Kidney (tissue), 14 donors: ENCODE data around the gene MYL11. TPM values are rescaled to one million over a fixed set of nuclear protein-coding genes. Genes with fewer than 3 reads are reported as not detected.

Experiments
- DNase-seq, 5 donors: peaks; one replicate each; pipeline ENCODE4 v3.0.0-alpha.2; 2013 to 2020
- FAIRE-seq: peaks from 2 replicates; lab custom pipeline; 2012; peaks lifted over from hg19 to GRCh38; lab: Jason Lieb, UNC
- H3K27ac ChIP-seq, 2 donors: one replicate each; pipeline ENCODE4 v1.7.0; 2013; ENCODE audit warnings: low read depth in 2 of 2, low read length in 2 of 2, inconsistent platforms in 1 of 2
- H3K27me3 ChIP-seq: one replicate; pipeline ENCODE4 v1.7.1; 2013; ENCODE audit warnings: low read length, inconsistent platforms; ENCODE audit not compliant: control insufficient read depth, insufficient read depth
- H3K36me3 ChIP-seq, 3 donors: one replicate each; pipeline versions ENCODE4 v1.7.0 to v1.7.1; 2013; ENCODE audit warnings: low read length in 3 of 3, control low read depth in 1 of 3, inconsistent platforms in 1 of 3; ENCODE audit not compliant: insufficient read depth in 3 of 3, control insufficient read depth in 2 of 3
- H3K4me1 ChIP-seq, 3 donors: one replicate each; pipeline versions ENCODE4 v1.7.0 to v1.7.1; 2013; ENCODE audit warnings: low read length in 3 of 3, inconsistent platforms in 1 of 3, low read depth in 1 of 3; ENCODE audit not compliant: control insufficient read depth in 2 of 3, insufficient read depth in 2 of 3
- H3K4me3 ChIP-seq, 3 donors: one replicate each; pipeline versions ENCODE4 v1.7.0 to v1.8.1; 2013; ENCODE audit warnings: low read length in 3 of 3, control low read depth in 1 of 3, inconsistent platforms in 1 of 3
- H3K9ac ChIP-seq, 3 donors: one replicate each; pipeline versions ENCODE4 v1.7.0 to v1.7.1; 2013; ENCODE audit warnings: low read length in 3 of 3, control low read depth in 1 of 3, inconsistent platforms in 1 of 3
- H3K9me3 ChIP-seq, 3 donors: one replicate each; pipeline versions ENCODE4 v1.7.0 to v1.7.1; 2013; ENCODE audit warnings: low read length in 3 of 3, control low read depth in 1 of 3, inconsistent platforms in 1 of 3; ENCODE audit not compliant: control insufficient read depth in 2 of 3, insufficient read depth in 1 of 3
- CTCF ChIP-seq: IDR thresholded peaks from 3 replicates; pipeline ENCODE4 v1.5.1; 2012; ENCODE audit warnings: mild to moderate bottlenecking, moderate library complexity, borderline replicate concordance; ENCODE audit not compliant: insufficient read depth; ENCODE audit errors: extremely low read depth
- intact Hi-C: fragments of 100-400 bp; cut with DNase I; formaldehyde crosslinking; loops from one replicate; pipeline ENCODE4 v1.11.1; 2022
- polyA plus RNA-seq: library from polyadenylated mRNA; stranded (reverse); fragments of 350-450 nt; fragmentation: Illumina TruSeq; extraction: RNeasy Lipid Tissue Mini Kit (QIAGEN cat#74804); gene quantifications from one replicate; pipeline ENCODE4 v1.2.3, GENCODE V29; 2014; ENCODE audit warnings: low read depth, low replicate concordance; ENCODE audit not compliant: insufficient read depth
- total RNA-seq: library from RNA; stranded (reverse); fragmentation: NEBNext Ultra II Directional; extraction: Animal tissue kit (Norgen Biotek cat#: 25700); gene quantifications from one replicate; pipeline ENCODE4 v1.2.1, GENCODE V29; 2021
- donor health status: control.
- donor health status: control.
- donor health status: control.
- donor health status: control.
- donor health status: control.
- donor health status: DM: yes; HTN: yes; CAD: no.
- donor health status: Normal renal cell carcinoma (clear cell type).

Gene MYL11
- total and polyA plus RNA-seq, 2 donors from 2014 or later, result 2.3 TPM; not detected in 1

DNA sequence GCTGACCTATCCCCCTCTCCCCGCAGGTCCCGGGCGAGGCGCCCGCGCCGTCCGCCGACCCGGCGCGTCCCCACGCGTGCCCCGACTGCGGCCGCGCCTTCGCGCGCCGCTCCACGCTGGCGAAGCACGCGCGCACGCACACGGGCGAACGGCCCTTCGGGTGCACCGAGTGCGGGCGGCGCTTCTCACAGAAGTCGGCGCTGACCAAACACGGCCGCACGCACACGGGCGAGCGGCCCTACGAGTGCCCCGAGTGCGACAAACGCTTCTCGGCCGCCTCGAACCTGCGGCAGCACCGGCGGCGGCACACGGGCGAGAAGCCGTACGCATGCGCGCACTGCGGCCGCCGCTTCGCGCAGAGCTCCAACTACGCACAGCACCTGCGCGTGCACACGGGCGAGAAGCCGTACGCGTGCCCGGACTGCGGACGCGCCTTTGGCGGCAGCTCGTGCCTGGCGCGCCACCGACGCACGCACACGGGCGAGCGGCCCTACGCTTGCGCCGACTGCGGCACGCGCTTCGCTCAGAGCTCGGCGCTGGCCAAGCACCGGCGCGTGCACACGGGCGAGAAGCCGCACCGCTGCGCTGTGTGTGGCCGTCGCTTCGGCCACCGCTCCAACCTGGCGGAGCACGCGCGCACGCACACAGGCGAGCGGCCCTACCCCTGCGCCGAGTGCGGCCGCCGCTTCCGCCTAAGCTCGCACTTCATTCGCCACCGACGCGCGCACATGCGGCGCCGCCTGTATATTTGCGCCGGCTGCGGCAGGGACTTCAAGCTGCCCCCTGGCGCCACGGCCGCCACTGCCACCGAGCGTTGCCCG is 43.1 kb downstream of the MYL11 start:
- Histone ChIP-seq H3K4me3 (peak overlapping the region; percentile 1 to 69 (median 49)), H3K27me3 (no peaks in the 10 kb centered on the region), H3K4me1 (peaks cover 0 to 14% (median 2%) of the 10 kb centered on the region in 3 donors), H3K27ac (peak overlapping the region; percentile 78 to 86), H3K9ac (peak overlapping the region in 2 of 3 donors; percentile 22 to 51), H3K9me3 (no peaks in the 10 kb centered on the region), H3K36me3 (peaks cover 0 to 5% (median 4%) of the 10 kb centered on the region in 3 donors)
- DNase-seq (peak; percentile 89 to 96 (median 96)), FAIRE-seq (no peak)
- intact Hi-C loops, result no loop called here
- TF ChIP-seq CTCF, result peak; percentile 25

- Histone ChIP-seq H3K9ac (peak overlapping the region in 1 of 3 donors; percentile 51), H3K27ac (peak overlapping the region; percentile 78 to 86), H3K4me3 (peak overlapping the region in 1 of 3 donors; percentile 69), H3K27me3 (no peaks in the 10 kb centered on the region), H3K36me3 (peaks cover under 1 to 4% (median 4%) of the 10 kb centered on the region in 3 donors), H3K4me1 (peaks cover 0 to 5% (median 2%) of the 10 kb centered on the region in 3 donors), H3K9me3 (no peaks in the 10 kb centered on the region)
- FAIRE-seq, result no peak
- no peak for TF ChIP-seq CTCF
- intact Hi-C loops, result no loop called here
- no peak for DNase-seq
These were observed 44.0 kb downstream of the MYL11 start for GRCh38 chr16:30418350-30419181.

DNA sequence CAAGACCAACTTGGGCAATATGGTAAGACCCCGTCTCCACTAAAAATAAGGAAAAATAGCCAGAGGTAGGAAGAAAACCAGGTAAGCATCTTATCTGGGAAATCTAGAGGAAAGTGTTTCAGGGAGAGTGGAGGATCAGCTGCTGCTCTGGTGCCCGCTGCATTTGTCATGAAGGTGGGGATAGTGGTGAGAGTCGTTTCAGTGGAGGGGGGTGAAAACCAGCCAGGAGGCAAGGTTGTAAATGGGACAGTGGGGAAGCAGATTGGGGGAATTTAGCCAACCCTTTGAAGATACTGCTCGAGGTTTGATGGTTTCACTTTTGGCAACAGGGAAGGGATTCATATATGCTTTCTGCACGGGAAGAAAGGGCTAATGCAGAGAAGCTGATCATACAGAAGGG is 46.4 kb downstream of the MYL11 start:
- intact Hi-C loops, result no loop called here
- Histone ChIP-seq H3K4me3 (no peak overlapping the region), H3K9ac (no peak overlapping the region), H3K27ac (no peak overlapping the region), H3K27me3 (no peaks in the 10 kb centered on the region), H3K9me3 (no peaks in the 10 kb centered on the region), H3K36me3 (peaks cover 2 to 7% (median 3%) of the 10 kb centered on the region in 3 donors), H3K4me1 (peaks cover 0 to 2% (median 0%) of the 10 kb centered on the region in 3 donors)
- FAIRE-seq (no peak), DNase-seq (no peak)
- no peak for TF ChIP-seq CTCF

Other genes starting within 250 kb of the MYL11 start
- gene CORO1A, start 191.2 kb upstream of the MYL11 start, total RNA-seq, result 69.3 TPM
- 8.0 TPM for gene CORO1A, start 191.2 kb upstream of the MYL11 start, polyA plus RNA-seq
- gene BOLA2B, start 181.1 kb upstream of the MYL11 start, total RNA-seq, result 77.6 TPM
- gene BOLA2B, start 181.1 kb upstream of the MYL11 start, polyA plus RNA-seq, result 177 TPM
- gene SLX1A, start 180.9 kb upstream of the MYL11 start, total RNA-seq, result 51.3 TPM
- gene SLX1A, start 180.9 kb upstream of the MYL11 start, polyA plus RNA-seq, result 35.4 TPM
- 19.8 TPM for gene SULT1A3, start 175.5 kb upstream of the MYL11 start, total RNA-seq
- 31.3 TPM for gene SULT1A3, start 175.5 kb upstream of the MYL11 start, polyA plus RNA-seq
- gene NPIPB13, start 126.3 kb upstream of the MYL11 start, total RNA-seq, result 20.5 TPM
- gene NPIPB13, start 126.3 kb upstream of the MYL11 start, polyA plus RNA-seq, result 1.2 TPM
- gene CD2BP2, start 19.5 kb upstream of the MYL11 start, total RNA-seq, result 68.1 TPM
- 61.8 TPM for gene CD2BP2, start 19.5 kb upstream of the MYL11 start, polyA plus RNA-seq
- 32.7 TPM for gene TBC1D10B, start 4.3 kb upstream of the MYL11 start, total RNA-seq
- 30.1 TPM for gene TBC1D10B, start 4.3 kb upstream of the MYL11 start, polyA plus RNA-seq
- gene SEPTIN1, start 7.8 kb downstream of the MYL11 start, total RNA-seq, result 12.8 TPM
- gene SEPTIN1, start 7.8 kb downstream of the MYL11 start, polyA plus RNA-seq, result 5.0 TPM
- gene ZNF48, start 20.6 kb downstream of the MYL11 start, total RNA-seq, result 9.7 TPM
- gene ZNF48, start 20.6 kb downstream of the MYL11 start, polyA plus RNA-seq, result 6.9 TPM
- gene ZNF771, start 32.8 kb downstream of the MYL11 start, total RNA-seq, result 7.8 TPM
- 14.8 TPM for gene ZNF771, start 32.8 kb downstream of the MYL11 start, polyA plus RNA-seq
- 39.1 TPM for gene DCTPP1, start 55.2 kb downstream of the MYL11 start, total RNA-seq
- gene DCTPP1, start 55.2 kb downstream of the MYL11 start, polyA plus RNA-seq, result 64.7 TPM
- 82.3 TPM for gene SEPHS2, start 71.1 kb downstream of the MYL11 start, total RNA-seq
- gene SEPHS2, start 71.1 kb downstream of the MYL11 start, polyA plus RNA-seq, result 137 TPM
- gene ITGAL, start 97.9 kb downstream of the MYL11 start, total RNA-seq, result 19.6 TPM
- 0.56 TPM for gene ITGAL, start 97.9 kb downstream of the MYL11 start, polyA plus RNA-seq
- gene ZNF768, start 151.8 kb downstream of the MYL11 start, total RNA-seq, result 36.2 TPM
- 46.9 TPM for gene ZNF768, start 151.8 kb downstream of the MYL11 start, polyA plus RNA-seq
- 11.6 TPM for gene ZNF747, start 160.1 kb downstream of the MYL11 start, total RNA-seq
- 10.1 TPM for gene ZNF747, start 160.1 kb downstream of the MYL11 start, polyA plus RNA-seq
- 11.9 TPM for gene ZNF764, start 183.6 kb downstream of the MYL11 start, total RNA-seq
- gene ZNF764, start 183.6 kb downstream of the MYL11 start, polyA plus RNA-seq, result 4.4 TPM
- 16.7 TPM for gene ZNF688, start 196.9 kb downstream of the MYL11 start, total RNA-seq
- gene ZNF688, start 196.9 kb downstream of the MYL11 start, polyA plus RNA-seq, result 32.7 TPM
- 18.5 TPM for gene ZNF785, start 210.9 kb downstream of the MYL11 start, total RNA-seq
- gene ZNF785, start 210.9 kb downstream of the MYL11 start, polyA plus RNA-seq, result 6.3 TPM
- 9.0 TPM for gene ZNF689, start 235.6 kb downstream of the MYL11 start, total RNA-seq
- 3.9 TPM for gene ZNF689, start 235.6 kb downstream of the MYL11 start, polyA plus RNA-seq